NT2/D1 (cell line): ENCODE measurements around the gene PPP2R5A.

Source experiments
- DNase-seq: peaks from one replicate; pipeline ENCODE4 v3.0.0-alpha.2; 2011; ENCODE audit warnings: low read depth, low spot score
- H3K27me3 ChIP-seq: 2 replicates; pipeline ENCODE4 v1.6.0; 2011; ENCODE audit warnings: mild to moderate bottlenecking; ENCODE audit not compliant: insufficient read length, insufficient read depth
- H3K36me3 ChIP-seq: 2 replicates; pipeline ENCODE4 v1.6.1; 2011; ENCODE audit warnings: mild to moderate bottlenecking, low read length, mixed read lengths; ENCODE audit not compliant: insufficient read depth, insufficient read length
- H3K4me1 ChIP-seq: 2 replicates; pipeline ENCODE4 v1.5.1; 2011; ENCODE audit not compliant: insufficient read depth, insufficient read length
- H3K4me3 ChIP-seq: 2 replicates; pipeline ENCODE4 v1.5.1; 2011; ENCODE audit warnings: low read depth; ENCODE audit not compliant: insufficient read length
- H3K9ac ChIP-seq: 2 replicates; pipeline ENCODE4 v1.6.0; 2011; ENCODE audit warnings: low read depth; ENCODE audit not compliant: insufficient read length
- H3K9me3 ChIP-seq: 2 replicates; pipeline ENCODE4 v1.5.1; 2011; ENCODE audit warnings: mild to moderate bottlenecking, low read length; ENCODE audit not compliant: insufficient read depth
- SUZ12 ChIP-seq: IDR thresholded peaks from 2 replicates; pipeline ENCODE4 v1.6.1; 2011; ENCODE audit not compliant: insufficient read length, insufficient read depth; ENCODE audit errors: extremely low read depth
- YY1 ChIP-seq: IDR thresholded peaks from 2 replicates; pipeline ENCODE4 v1.6.1; 2011; ENCODE audit not compliant: insufficient read length, insufficient read depth
- ZNF274 ChIP-seq: IDR thresholded peaks from 2 replicates; pipeline ENCODE4 v1.6.1; 2011; ENCODE audit warnings: mild to moderate bottlenecking, low read depth, low read length

PPP2R5A gene

GRCh38 chr1:212364985-212365384 is 79.8 kb downstream of the PPP2R5A start:
- Histone ChIP-seq H3K9ac (no peak overlapping the region), H3K4me3 (no peak overlapping the region), H3K9me3 (no peaks in the 10 kb centered on the region), H3K4me1 (peaks cover 5% of the 10 kb centered on the region), H3K27me3 (no peaks in the 10 kb centered on the region), H3K36me3 (peaks cover 56% of the 10 kb centered on the region)
- DNase-seq = no peak
- TF ChIP-seq SUZ12 (no peak), YY1 (no peak), ZNF274 (no peak)

GRCh38 chr1:212366901-212367300 is 81.7 kb downstream of the PPP2R5A start:
- Histone ChIP-seq H3K4me3 (no peak overlapping the region), H3K4me1 (peaks cover 5% of the 10 kb centered on the region), H3K27me3 (no peaks in the 10 kb centered on the region), H3K9ac (no peak overlapping the region), H3K36me3 (peaks cover 38% of the 10 kb centered on the region), H3K9me3 (no peaks in the 10 kb centered on the region)
- TF ChIP-seq YY1 (no peak), ZNF274 (no peak), SUZ12 (no peak)
- DNase-seq = no peak

GRCh38 chr1:212367474-212368072 is 82.4 kb downstream of the PPP2R5A start:
- Histone ChIP-seq H3K4me1 (peaks cover 5% of the 10 kb centered on the region), H3K27me3 (no peaks in the 10 kb centered on the region), H3K9me3 (no peaks in the 10 kb centered on the region), H3K9ac (no peak overlapping the region), H3K36me3 (peaks cover 34% of the 10 kb centered on the region), H3K4me3 (no peak overlapping the region)
- DNase-seq = no peak
- TF ChIP-seq ZNF274 = no peak
- TF ChIP-seq YY1 = no peak
- TF ChIP-seq SUZ12 = no peak

GRCh38 chr1:212368073-212368484 is 82.9 kb downstream of the PPP2R5A start:
- peak; percentile 68 for DNase-seq
- no peak overlapping the region for H3K9ac ChIP-seq
- H3K9me3 ChIP-seq = no peaks in the 10 kb centered on the region
- no peak for TF ChIP-seq SUZ12
- no peak for TF ChIP-seq YY1
- TF ChIP-seq ZNF274 = no peak
- no peak overlapping the region for H3K4me3 ChIP-seq
- peaks cover 32% of the 10 kb centered on the region for H3K36me3 ChIP-seq
- no peaks in the 10 kb centered on the region for H3K27me3 ChIP-seq
- peaks cover 5% of the 10 kb centered on the region for H3K4me1 ChIP-seq

- Histone ChIP-seq H3K9me3 (peaks cover 22% of the 10 kb centered on the region; the same call in 1 of the 2 replicates), H3K4me3 (no peak overlapping the region), H3K9ac (no peak overlapping the region), H3K27me3 (no peaks in the 10 kb centered on the region), H3K36me3 (peaks cover 44% of the 10 kb centered on the region), H3K4me1 (no peaks in the 10 kb centered on the region)
- no peak for TF ChIP-seq SUZ12
- TF ChIP-seq YY1 = no peak
- no peak for TF ChIP-seq ZNF274
- no peak for DNase-seq
Observed at GRCh38 chr1:212375986-212376385, 90.8 kb downstream of the PPP2R5A start.

GRCh38 chr1:212377644-212378043 is 92.4 kb downstream of the PPP2R5A start:
- no peak overlapping the region for H3K9ac ChIP-seq
- peaks cover 22% of the 10 kb centered on the region; the same call in 1 of the 2 replicates for H3K9me3 ChIP-seq
- H3K27me3 ChIP-seq = no peaks in the 10 kb centered on the region
- H3K36me3 ChIP-seq = peaks cover 52% of the 10 kb centered on the region
- H3K4me3 ChIP-seq = no peak overlapping the region
- TF ChIP-seq YY1 = no peak
- no peak for TF ChIP-seq ZNF274
- no peak for TF ChIP-seq SUZ12
- H3K4me1 ChIP-seq = no peaks in the 10 kb centered on the region
- no peak for DNase-seq

- Histone ChIP-seq H3K4me3 (no peak overlapping the region), H3K27me3 (no peaks in the 10 kb centered on the region), H3K36me3 (peaks cover 66% of the 10 kb centered on the region), H3K4me1 (no peaks in the 10 kb centered on the region), H3K9ac (no peak overlapping the region), H3K9me3 (peaks cover 22% of the 10 kb centered on the region; the same call in 1 of the 2 replicates)
- no peak for DNase-seq
- TF ChIP-seq SUZ12 = no peak
- no peak for TF ChIP-seq YY1
- TF ChIP-seq ZNF274 = no peak
Observed at GRCh38 chr1:212379366-212379765, 94.2 kb downstream of the PPP2R5A start.
